GM12891 (cell line): ENCODE measurements around the gene ARHGAP24.

ENCODE experiments used
- POLR2A ChIP-seq: IDR thresholded peaks from 2 replicates; pipeline ENCODE4 v1.6.1; 2011; ENCODE audit warnings: low read depth, low read length, control low read depth
- POLR2AphosphoS5 ChIP-seq: IDR thresholded peaks from 2 replicates; pipeline ENCODE4 v1.6.1; 2011; ENCODE audit warnings: low read depth, low read length, control low read depth
- SPI1 ChIP-seq: IDR thresholded peaks from 2 replicates; pipeline ENCODE4 v1.6.1; 2011; ENCODE audit warnings: low read depth, low read length, control low read depth
- TAF1 ChIP-seq: IDR thresholded peaks from 2 replicates; pipeline ENCODE4 v1.6.1; 2011; ENCODE audit warnings: low read depth, low read length, control low read depth

GRCh38 chr4:85579942-85580341 lies 105.0 kb downstream of the ARHGAP24 start:
- TF ChIP-seq POLR2A (no peak), POLR2AphosphoS5 (no peak), TAF1 (no peak), SPI1 (no peak)
